H9 (cell line): ENCODE measurements around the gene HOGA1. TPM values are rescaled to one million over a fixed set of nuclear protein-coding genes. Genes with fewer than 3 reads are reported as not detected.

ENCODE experiments used
- DNase-seq: peaks from one replicate; pipeline ENCODE4 v3.0.0-alpha.2; 2017
- H2AFZ ChIP-seq: one replicate; pipeline ENCODE4 v1.6.1; 2013; ENCODE audit warnings: mild to moderate bottlenecking, low read length, control low read depth, moderate library complexity
- H2AK5ac ChIP-seq: 2 replicates; pipeline ENCODE4 v1.6.1; 2013; ENCODE audit warnings: low read length, control low read depth, mixed read lengths; ENCODE audit not compliant: insufficient read length
- H2BK120ac ChIP-seq: one replicate; pipeline ENCODE4 v1.6.1; 2013; ENCODE audit warnings: low read depth, mild to moderate bottlenecking, low read length, control low read depth, inconsistent platforms; ENCODE audit not compliant: poor library complexity, severe bottlenecking
- H2BK12ac ChIP-seq: 2 replicates; pipeline ENCODE4 v1.6.1; 2013; ENCODE audit warnings: low read length, control low read depth, mixed read lengths, low read depth; ENCODE audit not compliant: insufficient read length
- H2BK15ac ChIP-seq: 2 replicates; pipeline ENCODE4 v1.6.1; 2013; ENCODE audit warnings: low read depth, low read length, control low read depth
- H2BK20ac ChIP-seq: one replicate; pipeline ENCODE4 v1.6.1; 2013; ENCODE audit warnings: low read depth, mild to moderate bottlenecking, low read length, control low read depth, inconsistent platforms; ENCODE audit not compliant: poor library complexity, severe bottlenecking
- H2BK5ac ChIP-seq: 2 replicates; pipeline ENCODE4 v1.6.1; 2013; ENCODE audit warnings: low read length, control low read depth, mixed read lengths; ENCODE audit not compliant: insufficient read length
- H3K14ac ChIP-seq: 2 replicates; pipeline ENCODE4 v1.6.1; 2013; ENCODE audit warnings: low read length, control low read depth; ENCODE audit not compliant: insufficient read depth
- H3K18ac ChIP-seq: 2 replicates; pipeline ENCODE4 v1.6.1; 2013; ENCODE audit warnings: low read depth, mild to moderate bottlenecking, mixed read lengths, low read length, control low read depth; ENCODE audit not compliant: insufficient read length
- H3K23ac ChIP-seq: 2 replicates; pipeline ENCODE4 v1.6.1; 2013; ENCODE audit warnings: low read length, control low read depth, mixed read lengths, low read depth; ENCODE audit not compliant: insufficient read length
- H3K23me2 ChIP-seq: 2 replicates; pipeline ENCODE4 v1.6.1; 2013; ENCODE audit warnings: low read depth, mild to moderate bottlenecking, mixed read lengths, low read length, control low read depth; ENCODE audit not compliant: insufficient read length, poor library complexity, severe bottlenecking
- H3K27ac ChIP-seq: 2 replicates; pipeline ENCODE4 v1.5.1; 2013; ENCODE audit warnings: low read length, control low read depth, mixed read lengths, low read depth; ENCODE audit not compliant: insufficient read length
- H3K27me3 ChIP-seq: 2 replicates; pipeline ENCODE4 v1.6.1; 2013; ENCODE audit warnings: low read length, control low read depth, inconsistent platforms; ENCODE audit not compliant: insufficient read depth
- H3K4ac ChIP-seq: 2 replicates; pipeline ENCODE4 v1.6.1; 2013; ENCODE audit warnings: low read depth, mild to moderate bottlenecking, control low read depth, inconsistent platforms, low read length, moderate library complexity
- H3K4me1 ChIP-seq: 2 replicates; pipeline ENCODE4 v1.6.1; 2013; ENCODE audit warnings: low read length, control low read depth, inconsistent platforms; ENCODE audit not compliant: insufficient read depth
- H3K4me2 ChIP-seq: 2 replicates; pipeline ENCODE4 v1.6.1; 2013; ENCODE audit warnings: low read length, control low read depth, mixed read lengths; ENCODE audit not compliant: insufficient read length, insufficient read depth
- H3K56ac ChIP-seq: 2 replicates; pipeline ENCODE4 v1.6.1; 2013; ENCODE audit warnings: low read depth, mild to moderate bottlenecking, mixed read lengths, low read length, control low read depth; ENCODE audit not compliant: insufficient read length
- H3K79me1 ChIP-seq: 2 replicates; pipeline ENCODE4 v1.6.1; 2013; ENCODE audit warnings: low read depth, mild to moderate bottlenecking, moderate library complexity, low read length, control low read depth, inconsistent platforms; ENCODE audit not compliant: insufficient read depth, poor library complexity, severe bottlenecking
- H3K79me2 ChIP-seq: 2 replicates; pipeline ENCODE4 v1.6.1; 2013; ENCODE audit warnings: low read length, control low read depth, inconsistent platforms; ENCODE audit not compliant: insufficient read depth
- H3K9ac ChIP-seq: 2 replicates; pipeline ENCODE4 v1.6.1; 2013; ENCODE audit warnings: low read length, control low read depth, mixed read lengths; ENCODE audit not compliant: insufficient read length; ENCODE audit errors: extremely low read depth
- H3K9me3 ChIP-seq: one replicate; pipeline ENCODE4 v1.6.1; 2013; ENCODE audit warnings: low read depth, low read length, inconsistent platforms; ENCODE audit not compliant: control insufficient read depth
- H3T11ph ChIP-seq: one replicate; pipeline ENCODE4 v1.6.1; 2013; ENCODE audit warnings: mild to moderate bottlenecking, low read length, control low read depth, inconsistent platforms
- H4K20me1 ChIP-seq: one replicate; pipeline ENCODE4 v1.6.1; 2013; ENCODE audit not compliant: control insufficient read depth, insufficient read length, insufficient read depth
- H4K5ac ChIP-seq: 2 replicates; pipeline ENCODE4 v1.6.1; 2013; ENCODE audit warnings: low read depth, mild to moderate bottlenecking, mixed read lengths, low read length, control low read depth; ENCODE audit not compliant: insufficient read length
- H4K8ac ChIP-seq: replicated peaks from 2 replicates; pipeline ENCODE4 v1.6.1; 2013; ENCODE audit warnings: low read length, control low read depth, mixed read lengths, low read depth; ENCODE audit not compliant: insufficient read length
- H4K91ac ChIP-seq: 2 replicates; pipeline ENCODE4 v1.6.1; 2013; ENCODE audit warnings: low read depth, mild to moderate bottlenecking, moderate library complexity, mixed read lengths, low read length, control low read depth; ENCODE audit not compliant: insufficient read length
- H3K27ac Mint-ChIP-seq, 3 experiments: 2 replicates in 2 of 3; 3 replicates in 1 of 3; pipeline ENCODE4 v1.8.0; 2020 to 2021; ENCODE audit warnings: mixed read lengths in 3 of 3, mild to moderate bottlenecking in 1 of 3, moderate library complexity in 1 of 3
- H3K27me3 Mint-ChIP-seq: 2 replicates; pipeline ENCODE4 v1.8.0; 2021; ENCODE audit warnings: low read depth, mild to moderate bottlenecking, moderate library complexity, mixed read lengths
- H3K36me3 Mint-ChIP-seq, 3 experiments: 2 replicates in 2 of 3; 3 replicates in 1 of 3; pipeline ENCODE4 v1.8.0; 2020 to 2021; ENCODE audit warnings: low read depth in 3 of 3, mixed read lengths in 3 of 3; ENCODE audit not compliant: insufficient read depth in 1 of 3
- H3K4me1 Mint-ChIP-seq, 2 experiments: 2 replicates each; pipeline ENCODE4 v1.8.0; 2020; ENCODE audit warnings: mixed read lengths in 2 of 2
- H3K4me3 Mint-ChIP-seq, 2 experiments: 2 replicates in 1 of 2; 3 replicates in 1 of 2; pipeline ENCODE4 v1.8.0; 2020 to 2021; ENCODE audit warnings: mild to moderate bottlenecking in 2 of 2, mixed read lengths in 2 of 2, moderate library complexity in 1 of 2
- H3K9me3 Mint-ChIP-seq, 2 experiments: 2 replicates in 1 of 2; 3 replicates in 1 of 2; pipeline ENCODE4 v1.8.0; 2020; ENCODE audit warnings: mild to moderate bottlenecking in 2 of 2, mixed read lengths in 2 of 2, moderate library complexity in 1 of 2
- CTCF ChIP-seq: fragments of 200-600 bp; sonication (generic); conservative IDR thresholded peaks from 3 replicates; pipeline ENCODE4 v1.8.0; 2021; ENCODE audit warnings: antibody characterized with exemption, mild to moderate bottlenecking
- WGBS: extraction: QIAGEN DNeasy Blood & Tissue Kit; methylation state at CpG from one replicate; pipeline ENCODE4 v1.1.7; 2013; ENCODE audit warnings: missing lambda C conversion rate, low lambda C conversion rate, mixed read lengths; ENCODE audit not compliant: insufficient read length; ENCODE audit errors: extremely low coverage; 5-methylcytosine and 5-hydroxymethylcytosine counted together
- total RNA-seq: library from RNA; stranded (reverse); gene quantifications from 2 replicates; pipeline ENCODE4 v1.2.1, GENCODE V29; 2021

HOGA1 gene
- total RNA-seq, 1 experiment from 2014 or later: 0.79 TPM

DNA sequence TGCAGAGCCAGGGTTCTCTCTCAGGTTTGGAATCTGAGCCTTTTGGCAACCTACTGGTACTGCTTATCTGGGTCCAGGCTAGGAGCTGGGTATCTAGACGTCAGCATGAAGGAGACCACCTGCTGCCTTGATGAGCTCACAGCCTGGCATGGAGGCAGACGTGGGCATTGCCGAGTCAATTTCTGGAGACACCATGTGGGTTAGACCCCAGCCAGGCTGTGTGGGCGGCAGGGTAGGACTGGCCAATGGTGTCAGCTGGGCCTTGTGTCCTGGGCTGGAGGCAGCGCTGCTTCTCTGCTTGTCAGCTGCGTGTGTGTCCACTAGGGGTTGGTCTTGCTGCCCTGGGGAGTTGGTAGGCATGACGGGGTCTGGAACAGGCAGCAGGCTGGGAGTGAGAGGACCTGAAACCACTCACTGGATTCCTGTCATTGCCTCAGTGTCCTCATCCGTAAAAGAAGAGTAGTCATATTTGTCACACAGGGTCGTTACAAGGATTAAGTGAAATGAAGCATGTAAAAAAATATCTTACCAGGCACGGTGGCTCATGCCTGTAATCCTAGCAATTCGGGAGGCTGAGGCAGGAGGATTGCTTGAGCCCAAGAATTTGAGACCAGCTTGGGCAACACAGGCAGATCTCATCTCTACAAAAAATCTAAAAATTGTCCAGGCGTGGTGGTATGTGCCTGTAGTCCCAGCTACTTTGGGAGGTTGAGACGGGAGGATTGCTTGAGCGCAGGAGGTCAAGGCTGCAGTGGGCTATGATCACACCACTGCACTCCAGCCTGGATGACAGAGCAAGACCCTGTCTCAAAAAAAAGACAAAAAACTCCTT lies 43.3 kb upstream of the HOGA1 start:
- Histone ChIP-seq H3K4me1 (no peaks in the 10 kb centered on the region; the same call in 1 of the 2 replicates), H2AFZ (no peak overlapping the region), H3K23me2 (no peaks in the 10 kb centered on the region), H3K4ac (no peak overlapping the region), H2BK120ac (no peak overlapping the region), H3K14ac (no peak overlapping the region), H4K91ac (no peak overlapping the region), H2BK5ac (no peak overlapping the region), H3K23ac (no peak overlapping the region), H3K4me2 (no peak overlapping the region), H4K5ac (no peak overlapping the region), H3T11ph (no peak overlapping the region), H3K27me3 (no peaks in the 10 kb centered on the region), H3K9me3 (no peaks in the 10 kb centered on the region), H3K9ac (no peak overlapping the region), H3K79me2 (no peaks in the 10 kb centered on the region; the same call in 1 of the 2 replicates), H3K27ac (no peak overlapping the region), H3K79me1 (no peaks in the 10 kb centered on the region), H3K18ac (no peak overlapping the region), H2AK5ac (no peak overlapping the region), H4K20me1 (no peaks in the 10 kb centered on the region), H2BK20ac (no peak overlapping the region), H4K8ac (no peak overlapping the region), H2BK15ac (no peak overlapping the region), H3K56ac (no peak overlapping the region), H2BK12ac (no peak overlapping the region)
- TF ChIP-seq CTCF: peak; percentile 47; the same call in 2 of the 3 replicates
- DNase-seq: peak; percentile 71
- no peak overlapping the region for H3K4me3 Mint-ChIP-seq
- peaks cover 35 to 45% of the 10 kb centered on the region in 2 experiments for H3K4me1 Mint-ChIP-seq
- H3K27me3 Mint-ChIP-seq: no peaks in the 10 kb centered on the region
- H3K27ac Mint-ChIP-seq: peak overlapping the region; percentile 86 to 98 (median 95); a peak in 5 of 7 replicates
- no peaks in the 10 kb centered on the region for H3K9me3 Mint-ChIP-seq
- no CpG with 5 or more reads among the region's 14 CpGs for WGBS
- no peaks in the 10 kb centered on the region; a peak in 1 of 7 replicates for H3K36me3 Mint-ChIP-seq
